ENCODE data around the gene GSTM2.
"Not testable (repeated sequence)": the region's sequence is repeated elsewhere in the genome, so short reads cannot be mapped to it uniquely, and the experiment has no call there.

Gene GSTM2

GRCh38 chr1:109708949-109709348, 41.1 kb downstream of the GSTM2 start:
- in situ Hi-C loops (cut with MboI; ENCODE audit: low sequenced_read_pairs) = not testable (repeated sequence)

GRCh38 chr1:109709822-109710221, 42.0 kb downstream of the GSTM2 start:
- in situ Hi-C loops (cut with MboI; ENCODE audit: low sequenced_read_pairs) = not testable (repeated sequence)

DNA sequence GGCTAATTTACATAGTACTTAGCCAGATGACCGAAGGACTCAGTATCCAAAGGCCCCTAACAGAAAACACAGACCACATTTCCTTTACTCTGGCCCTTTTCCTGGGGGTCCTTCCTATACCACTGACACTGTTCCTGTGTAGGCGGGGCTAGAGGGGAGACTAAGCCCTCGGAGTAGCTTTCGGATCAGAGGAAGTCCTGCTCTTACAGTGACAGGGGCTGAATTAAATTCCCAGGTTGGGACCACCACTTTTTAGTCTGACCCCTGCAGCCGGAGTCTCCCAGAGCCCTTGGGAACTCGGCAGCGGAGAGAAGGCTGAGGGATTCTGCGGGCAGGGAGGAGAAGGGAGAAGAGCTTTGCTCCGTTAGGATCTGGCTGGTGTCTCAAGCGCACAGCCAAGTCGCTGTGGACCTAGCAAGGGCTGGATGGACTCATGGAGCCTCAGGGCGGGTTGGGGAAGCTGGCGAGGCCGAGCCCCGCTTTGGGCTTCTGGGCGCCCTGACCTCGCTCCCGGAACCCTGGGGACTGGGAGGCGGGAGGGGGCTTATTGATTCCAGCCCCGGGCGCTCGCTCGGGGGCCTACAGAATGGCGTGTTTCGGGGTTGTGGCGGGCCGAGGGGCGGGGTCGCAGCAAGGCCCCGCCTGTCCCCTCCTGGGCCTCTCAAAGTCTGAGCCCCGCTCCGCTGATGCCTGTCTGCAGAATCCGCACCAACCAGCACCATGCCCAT, 43.9 kb downstream of the GSTM2 start, which contains the start of gene GSTM5:
Gene GSTM5, plus strand, starts transcription at position 659 of the 728 bp plus-strand sequence. Its CDS starts 62 bp downstream, at position 721.
- in situ Hi-C loops (cut with MboI; ENCODE audit: low sequenced_read_pairs) = not testable (repeated sequence)

- in situ Hi-C loops (cut with MboI; ENCODE audit: low sequenced_read_pairs) = no loop called here
Measured at GRCh38 chr1:109712321-109712864, 44.5 kb downstream of the GSTM2 start.

- in situ Hi-C loops (cut with MboI; ENCODE audit: low sequenced_read_pairs) = no loop called here
Measured at GRCh38 chr1:109713636-109714035, 45.8 kb downstream of the GSTM2 start.

- in situ Hi-C loops (cut with MboI; ENCODE audit: low sequenced_read_pairs) = no loop called here
Measured at GRCh38 chr1:109714661-109715372, 47.0 kb downstream of the GSTM2 start.

DNA sequence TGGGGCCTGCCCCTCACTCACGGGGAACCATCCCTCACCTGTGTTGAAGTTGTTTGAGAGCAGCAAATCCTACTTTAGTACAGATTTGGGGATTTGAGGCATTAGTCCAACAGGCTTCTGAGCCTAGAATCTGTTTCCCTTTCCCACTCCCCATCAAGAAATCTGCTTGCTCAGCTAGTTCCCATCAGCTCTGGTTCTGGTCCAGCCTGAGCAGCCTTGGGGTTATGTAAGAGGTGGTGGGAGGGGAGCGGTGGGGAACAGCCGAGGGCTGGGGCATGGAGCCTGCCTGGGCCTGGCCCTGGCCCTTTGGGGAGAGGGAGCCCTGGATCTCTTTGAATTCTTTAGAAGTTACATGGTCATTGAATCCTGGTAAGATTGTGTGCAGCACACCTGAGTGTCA, 48.3 kb downstream of the GSTM2 start:
- in situ Hi-C loops (cut with MboI; ENCODE audit: low sequenced_read_pairs) = no loop called here

DNA sequence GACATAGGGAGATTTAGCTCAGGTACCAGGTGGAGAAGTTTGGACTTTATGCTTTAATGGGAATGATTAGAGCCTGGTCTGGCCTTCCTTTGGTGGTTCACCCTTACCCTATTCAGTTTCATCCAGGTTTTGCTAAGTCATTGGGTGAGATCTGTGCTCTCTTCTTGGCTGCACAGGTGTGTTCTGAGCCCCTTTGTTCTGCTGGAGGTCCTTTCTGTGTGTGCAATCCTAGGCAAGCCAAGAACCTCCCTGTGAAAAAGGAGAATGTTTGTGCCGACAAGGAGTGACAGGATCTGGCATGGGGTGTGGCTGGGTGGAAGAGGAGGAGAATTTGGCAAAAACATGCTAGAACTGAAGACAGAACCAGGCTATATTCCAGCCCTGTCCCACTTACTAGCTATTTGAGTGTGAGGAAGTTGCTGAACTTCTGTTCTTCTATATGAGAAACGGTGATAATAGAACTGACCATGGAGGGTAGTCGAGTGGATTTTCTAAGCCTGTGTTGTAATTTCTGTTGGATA, 48.8 kb downstream of the GSTM2 start:
- in situ Hi-C loops (cut with MboI; ENCODE audit: low sequenced_read_pairs) = no loop called here

GRCh38 chr1:109717729-109718128, 49.9 kb downstream of the GSTM2 start:
- in situ Hi-C loops (cut with MboI; ENCODE audit: low sequenced_read_pairs) = no loop called here

DNA sequence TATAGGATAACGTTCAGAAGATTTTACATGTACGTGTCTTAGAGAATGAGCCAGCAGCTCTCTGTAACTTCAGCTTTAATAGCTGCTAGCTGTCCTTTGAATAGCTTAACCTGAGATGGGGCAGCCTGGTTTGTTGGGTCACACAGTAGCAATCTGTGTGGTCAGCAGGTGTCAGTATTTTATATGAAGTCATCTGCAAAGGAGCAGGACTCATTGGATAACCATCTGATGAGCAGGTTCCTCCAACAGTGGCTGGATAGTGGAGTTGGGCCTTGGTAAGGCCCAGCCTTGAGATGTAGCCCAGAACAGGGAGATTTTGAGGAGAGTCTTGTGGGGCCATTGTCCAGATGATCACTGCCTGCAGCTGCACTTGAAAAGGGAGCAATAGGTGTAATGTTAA, 50.6 kb downstream of the GSTM2 start:
- in situ Hi-C loops (cut with MboI; ENCODE audit: low sequenced_read_pairs) = no loop called here

GRCh38 chr1:109719337-109719837, 51.5 kb downstream of the GSTM2 start:
- in situ Hi-C loops (cut with MboI; ENCODE audit: low sequenced_read_pairs) = no loop called here

- in situ Hi-C loops (cut with MboI; ENCODE audit: low sequenced_read_pairs) = no loop called here
Measured at GRCh38 chr1:109721042-109721441, 53.2 kb downstream of the GSTM2 start.

- in situ Hi-C loops (cut with MboI; ENCODE audit: low sequenced_read_pairs) = no loop called here
Measured at GRCh38 chr1:109721971-109722370, 54.1 kb downstream of the GSTM2 start.

DNA sequence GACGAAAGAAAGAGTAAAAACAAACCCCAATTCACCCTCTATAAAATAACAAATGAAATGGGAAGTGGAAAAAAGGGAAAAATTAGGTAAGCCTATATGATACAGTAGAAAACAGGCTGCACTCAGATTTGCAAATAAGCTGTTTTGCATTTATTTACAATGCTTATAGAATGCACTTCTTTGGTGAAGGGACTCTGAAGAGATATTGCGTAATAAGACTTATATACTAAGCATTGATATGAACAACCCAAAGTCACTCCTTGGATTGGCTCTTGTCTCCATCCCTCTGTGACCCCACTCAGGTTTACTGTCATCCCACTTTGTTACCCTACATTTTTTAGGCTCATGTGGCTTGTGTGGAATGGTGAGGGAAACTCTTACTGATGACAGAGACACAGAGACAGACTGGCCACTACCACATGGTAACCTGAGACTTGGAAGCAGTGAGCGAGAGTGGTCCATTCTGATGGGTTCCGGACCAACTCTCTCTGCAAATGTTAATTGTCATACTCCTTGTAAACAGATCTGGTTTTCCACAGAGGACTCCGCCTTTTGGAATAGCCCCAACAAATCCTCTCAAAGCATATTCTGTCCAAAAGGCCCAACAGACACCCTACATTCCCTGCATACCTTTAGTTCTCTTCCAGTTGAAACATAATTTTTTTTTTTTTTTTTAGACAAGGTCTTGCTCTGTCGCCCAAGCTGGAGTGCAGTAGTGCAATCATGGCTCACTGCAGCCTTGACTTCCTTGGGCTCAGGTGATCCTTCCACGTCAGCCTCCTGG, 55.2 kb downstream of the GSTM2 start:
- in situ Hi-C loops (cut with MboI; ENCODE audit: low sequenced_read_pairs) = no loop called here
